NCI-H524 (cell line): Measurements from ENCODE around the gene SHPK.
"Not testable (repeated sequence)": the region's sequence is repeated elsewhere in the genome, so short reads cannot be mapped to it uniquely, and the experiment has no call there.

Source experiments
- DNase-seq, 2 experiments: peaks; one replicate each; lab custom pipeline; 2025; lab: John Stamatoyannopoulos, UW

The SHPK gene

DNA sequence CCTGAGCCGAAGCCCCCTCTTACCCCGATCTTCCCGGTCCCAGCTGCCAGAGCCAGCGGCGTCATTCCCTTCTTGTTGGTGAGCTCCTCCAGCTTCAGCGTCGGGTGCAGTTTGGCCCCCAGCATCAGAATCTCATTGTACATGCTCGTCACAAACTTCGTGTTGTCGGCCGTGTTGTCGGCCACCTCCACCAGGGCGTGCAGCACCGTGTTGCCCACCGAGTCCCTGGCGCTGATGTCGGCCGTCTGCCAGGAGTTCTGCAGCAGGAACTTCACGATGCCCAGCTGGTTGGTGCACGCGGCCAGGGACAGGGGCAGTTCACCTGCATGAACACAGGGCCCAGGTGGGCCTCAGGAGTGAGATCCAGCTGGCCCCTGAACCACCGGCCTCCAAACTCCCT is 46.3 kb downstream of the SHPK start:
- DNase-seq, result no peak

DNA sequence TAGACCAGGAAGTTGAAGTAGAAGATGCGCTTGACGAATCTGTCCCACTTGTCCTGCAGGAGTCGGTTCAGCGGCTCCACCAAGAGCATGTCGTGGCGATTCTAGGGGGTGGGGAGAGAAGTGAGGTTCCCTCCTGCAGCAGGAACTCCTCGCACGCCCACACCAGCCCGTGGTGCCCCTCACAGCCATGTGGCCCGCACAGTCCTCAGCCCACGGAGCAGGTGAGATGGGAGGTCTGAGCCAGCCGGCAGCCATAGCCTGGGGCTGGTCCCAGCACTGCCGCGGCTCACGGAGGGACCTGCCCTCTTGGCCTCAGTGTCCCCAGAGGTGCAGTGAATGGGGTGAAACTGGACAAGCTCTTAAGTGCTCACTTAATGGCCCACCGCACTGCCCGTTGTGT is 50.2 kb downstream of the SHPK start:
- no peak for DNase-seq

DNA sequence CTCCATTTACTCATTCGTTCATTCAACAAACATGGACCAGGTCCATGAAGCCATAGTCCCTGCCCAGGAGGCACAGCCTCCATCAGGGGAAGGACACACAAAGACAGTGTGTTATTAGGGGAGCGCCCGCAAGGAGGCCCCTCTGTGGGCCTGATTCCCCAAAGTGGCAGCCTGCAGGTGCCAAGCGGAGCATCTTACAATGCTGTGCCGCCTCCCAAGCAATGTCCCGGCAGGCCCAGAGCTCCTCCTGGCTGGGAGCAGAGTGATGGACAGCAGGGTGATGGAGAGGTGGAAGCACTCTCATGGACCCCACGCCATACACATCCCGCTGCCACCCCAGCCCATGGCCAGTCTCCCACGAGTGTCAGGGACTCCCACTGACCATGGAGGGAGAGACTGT is 52.6 kb downstream of the SHPK start:
- no peak for DNase-seq

DNA sequence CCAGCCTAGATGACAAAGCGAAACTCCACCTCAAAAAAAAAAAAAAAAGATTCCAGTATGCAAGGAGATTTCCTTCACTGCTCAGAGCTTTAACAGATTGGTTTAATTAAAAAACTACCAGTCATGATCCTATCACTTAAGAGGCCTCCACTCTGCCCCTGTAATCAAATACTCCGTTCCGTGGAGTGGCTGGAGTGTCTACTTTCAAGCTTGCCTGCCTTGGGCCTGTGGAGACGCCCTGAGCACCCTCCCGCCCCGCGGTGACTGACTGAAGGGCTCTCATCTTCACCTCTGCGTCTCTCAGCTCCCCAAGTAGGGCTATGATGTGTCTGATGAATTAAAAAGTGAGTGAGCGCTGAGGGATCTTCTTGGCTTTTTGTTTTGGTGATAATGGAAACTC is 53.1 kb downstream of the SHPK start:
- peak in 1 of 2 experiments; percentile 13 for DNase-seq

DNA sequence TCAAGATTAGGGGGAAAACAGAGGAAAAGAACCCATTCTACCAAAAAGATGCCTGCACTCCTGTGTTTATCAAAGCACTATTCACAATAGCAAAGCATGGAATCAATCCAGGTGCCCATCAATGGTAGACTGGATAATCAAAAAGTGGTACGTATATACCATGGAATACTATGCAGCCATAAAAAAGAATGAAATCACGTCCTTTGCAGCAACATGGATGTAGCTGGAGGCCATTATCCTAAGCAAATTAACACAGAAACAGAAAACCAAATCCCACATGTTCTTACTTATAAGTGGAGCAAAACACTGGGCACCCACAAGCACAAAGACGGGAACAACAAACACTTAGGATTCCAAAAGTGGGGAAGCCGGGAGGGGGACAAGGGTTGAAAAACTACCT is 57.4 kb downstream of the SHPK start:
- not testable (repeated sequence) for DNase-seq

DNA sequence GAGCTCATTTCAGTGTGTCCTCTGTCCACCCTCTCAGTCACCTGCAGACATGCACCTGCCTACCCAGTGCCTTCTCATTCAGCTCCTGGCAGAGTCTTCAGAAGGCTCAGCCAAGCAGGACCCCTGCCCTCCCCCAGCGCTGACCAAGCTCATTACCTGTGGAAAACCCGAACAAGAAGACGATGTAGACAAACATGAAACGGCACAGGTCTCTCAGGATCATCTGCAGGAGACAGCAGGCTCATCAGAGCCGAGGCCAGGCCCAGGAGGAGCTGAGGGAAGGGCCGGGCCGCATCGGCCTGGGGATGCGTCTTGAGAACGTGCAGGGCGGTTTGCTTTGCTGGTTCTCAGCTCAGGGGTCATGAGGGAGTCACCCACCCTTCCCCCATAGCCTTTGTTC is 59.1 kb downstream of the SHPK start:
- DNase-seq, result no peak

DNA sequence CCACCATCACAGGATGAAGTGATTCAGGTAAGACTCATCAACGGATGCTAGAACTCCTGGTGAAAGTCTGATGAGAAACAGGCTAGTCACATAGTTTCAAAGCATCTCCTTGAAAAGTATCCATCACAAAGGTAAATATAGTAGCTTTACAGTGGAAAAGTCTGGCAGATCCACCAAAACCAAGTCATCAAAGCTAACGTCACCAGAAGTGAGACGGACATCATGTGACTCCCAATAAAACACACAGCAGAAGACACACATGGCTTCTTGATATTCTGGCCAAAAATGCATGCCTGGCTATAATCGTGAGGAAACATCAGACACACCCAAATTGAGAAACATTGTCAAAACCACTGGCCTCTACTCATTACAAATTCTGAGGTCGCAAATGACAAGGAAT is 60.5 kb downstream of the SHPK start:
- no peak for DNase-seq

DNA sequence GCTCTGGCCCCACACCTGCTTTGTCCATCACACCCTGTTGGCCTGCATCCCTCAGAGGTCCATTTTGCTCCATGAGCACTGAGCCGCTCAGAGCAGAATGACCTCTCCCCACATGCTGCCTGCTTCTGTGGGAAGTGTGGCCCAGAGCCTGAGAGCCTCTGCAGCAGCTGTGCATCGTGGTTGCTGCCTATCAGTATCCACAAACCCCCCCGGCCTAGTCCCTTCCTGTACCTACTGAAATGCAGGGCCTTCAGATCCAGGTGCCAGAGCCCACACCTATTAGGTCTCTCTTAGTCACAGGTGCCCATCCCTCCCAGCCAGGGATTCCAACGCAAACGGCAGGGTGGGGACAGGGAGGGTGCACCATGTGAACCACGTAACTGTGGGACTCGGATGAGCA is 61.8 kb downstream of the SHPK start:
- DNase-seq, result no peak

DNA sequence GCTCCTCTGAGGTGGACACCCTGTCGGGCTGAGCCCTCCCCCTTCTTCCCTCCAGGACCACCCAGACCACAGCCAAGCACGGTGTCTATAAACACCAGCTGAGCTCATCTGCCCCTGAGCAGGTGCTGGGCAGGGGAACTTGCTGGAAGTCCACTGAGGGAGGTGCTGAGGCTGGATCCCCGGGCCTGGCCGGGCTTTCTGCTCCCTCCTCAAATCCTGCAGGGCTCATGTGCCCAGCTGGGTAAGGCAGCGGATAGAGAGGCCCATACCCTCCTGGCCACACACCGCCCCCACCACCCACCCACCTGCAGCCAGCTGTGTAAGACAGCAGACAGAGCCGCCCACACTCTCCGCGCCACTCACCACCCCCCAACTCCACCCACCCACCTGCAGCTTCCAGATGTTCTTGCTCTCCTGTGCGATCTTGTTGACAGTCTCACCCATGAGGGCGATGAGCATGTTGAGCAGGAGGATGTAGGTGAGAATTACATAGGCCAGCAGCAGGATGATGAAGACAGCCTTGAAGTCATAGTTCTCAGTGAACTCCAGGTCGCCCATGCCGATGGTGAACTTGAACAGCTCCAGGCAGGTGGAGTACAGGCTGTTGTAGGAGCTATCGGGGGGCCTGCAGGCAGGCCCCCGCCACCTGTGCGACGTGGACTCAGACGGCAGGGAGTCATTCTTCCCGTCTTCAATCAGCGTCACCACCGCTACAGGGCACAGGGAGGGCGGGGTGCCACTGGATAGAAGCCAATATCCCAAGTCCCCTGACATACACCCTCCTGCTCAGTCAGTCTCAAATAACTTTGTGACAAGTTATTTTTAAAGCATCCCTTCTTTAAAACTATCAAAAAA is 62.6 kb downstream of the SHPK start:
- DNase-seq, result no peak

DNA sequence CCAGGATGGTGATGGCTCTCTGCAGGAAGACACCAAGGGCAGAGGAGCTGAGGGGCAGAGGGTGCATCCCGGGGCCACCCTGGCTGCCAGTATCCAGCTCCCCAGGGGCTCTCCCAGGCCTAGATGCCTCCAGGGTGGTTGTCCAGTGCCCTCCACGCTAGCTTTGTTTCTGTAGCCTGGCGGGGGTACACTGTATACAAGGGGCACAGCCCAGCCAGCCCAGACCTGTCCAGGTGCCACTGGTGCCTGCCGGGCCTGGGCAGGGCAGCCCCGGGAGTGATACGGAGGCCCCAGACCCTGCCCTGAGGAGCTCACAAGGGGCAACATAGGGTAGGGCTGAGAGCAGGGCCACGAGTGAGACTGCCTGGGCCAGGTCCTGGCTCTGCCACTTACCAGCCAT is 63.8 kb downstream of the SHPK start:
- no peak for DNase-seq

DNA sequence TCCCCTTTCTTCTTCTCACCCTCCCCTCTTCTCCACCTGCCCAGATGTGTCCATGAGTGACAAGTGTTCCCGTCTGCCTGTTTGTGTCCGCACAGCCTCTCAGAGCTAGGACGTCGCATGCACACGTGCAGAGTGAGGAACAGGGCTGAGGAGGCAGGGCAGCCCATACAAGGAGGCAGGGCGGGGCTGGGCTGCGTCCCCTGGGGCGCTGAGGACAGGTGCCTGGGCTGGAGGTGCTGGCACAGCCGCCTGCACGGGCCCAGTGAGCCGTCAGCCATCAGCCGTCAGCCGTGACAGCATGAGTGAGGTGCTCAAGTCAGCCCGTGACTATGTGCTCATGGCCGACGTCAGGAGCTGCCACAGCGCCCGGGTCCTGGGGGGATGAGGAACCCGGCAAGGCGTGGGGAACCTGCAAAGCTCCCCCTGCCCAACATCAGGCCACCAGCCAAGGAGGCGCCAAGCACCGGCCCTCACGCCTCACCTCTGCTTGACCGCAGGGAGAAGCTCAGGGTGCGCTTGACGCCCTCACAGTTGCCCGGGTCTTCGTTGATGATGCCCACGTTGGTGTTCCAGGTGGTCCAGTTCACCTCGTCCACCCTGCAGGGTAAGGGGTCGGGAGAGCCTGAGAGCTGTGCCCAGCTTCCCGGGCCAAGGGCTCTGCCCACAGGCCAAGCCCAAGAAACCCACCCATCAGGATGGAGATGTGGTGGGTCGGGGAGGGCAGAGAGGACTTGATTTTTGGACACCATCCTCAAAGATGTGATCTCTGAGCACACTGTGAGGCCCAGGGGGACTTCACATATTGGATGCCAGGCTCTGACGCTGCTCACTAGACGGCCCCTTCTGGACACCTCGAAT is 64.8 kb downstream of the SHPK start:
- no peak for DNase-seq

DNA sequence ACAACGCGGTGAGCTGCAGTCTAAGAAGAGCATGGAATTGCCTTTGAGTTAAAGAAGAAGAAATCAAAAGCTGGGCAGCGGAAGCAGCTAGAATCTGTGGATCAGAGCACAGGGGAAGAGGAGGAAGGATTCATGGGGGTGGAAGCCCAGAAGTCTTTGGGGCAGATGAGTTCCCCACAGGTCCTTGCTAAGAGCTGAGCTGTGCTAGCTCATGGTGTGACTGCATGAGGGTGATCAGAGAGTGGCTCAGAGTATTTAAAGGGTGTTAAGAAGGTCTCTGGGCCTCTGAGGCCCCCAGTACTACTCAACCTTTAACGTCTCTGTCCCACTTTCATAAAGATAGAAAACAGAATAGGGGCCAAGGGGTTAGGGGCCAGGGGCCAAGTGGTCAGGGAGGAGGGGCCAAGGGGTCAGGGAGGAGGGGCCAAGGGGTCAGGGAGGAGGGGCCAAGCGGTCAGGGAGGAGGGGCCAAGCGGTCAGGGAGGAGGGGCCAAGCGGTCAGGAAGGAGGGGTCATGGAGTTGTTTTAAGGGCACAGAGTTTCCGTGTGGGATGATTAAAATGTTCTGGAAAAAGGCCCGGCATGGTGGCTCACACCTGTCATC is 66.4 kb downstream of the SHPK start:
- DNase-seq, result no peak

DNA sequence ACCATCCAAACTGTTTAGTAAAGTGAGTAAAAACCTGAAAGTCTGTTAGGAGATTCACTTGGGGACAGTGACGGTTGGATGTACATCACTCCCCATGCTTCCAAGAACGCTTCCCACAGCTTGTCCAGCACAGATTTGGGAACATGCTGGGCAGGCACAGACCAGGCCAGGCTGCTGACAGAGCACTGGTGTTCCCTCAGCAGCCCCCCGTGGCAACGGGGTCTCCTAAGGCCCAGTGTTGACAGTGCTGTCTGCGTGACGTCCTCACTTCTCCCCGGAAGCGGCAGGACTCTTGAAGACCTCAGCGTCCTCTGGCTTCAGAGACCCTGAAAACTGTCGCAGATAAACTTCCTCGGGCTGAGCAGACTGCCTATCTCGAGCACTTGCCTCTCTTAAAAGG is 69.5 kb downstream of the SHPK start:
- DNase-seq, result no peak

DNA sequence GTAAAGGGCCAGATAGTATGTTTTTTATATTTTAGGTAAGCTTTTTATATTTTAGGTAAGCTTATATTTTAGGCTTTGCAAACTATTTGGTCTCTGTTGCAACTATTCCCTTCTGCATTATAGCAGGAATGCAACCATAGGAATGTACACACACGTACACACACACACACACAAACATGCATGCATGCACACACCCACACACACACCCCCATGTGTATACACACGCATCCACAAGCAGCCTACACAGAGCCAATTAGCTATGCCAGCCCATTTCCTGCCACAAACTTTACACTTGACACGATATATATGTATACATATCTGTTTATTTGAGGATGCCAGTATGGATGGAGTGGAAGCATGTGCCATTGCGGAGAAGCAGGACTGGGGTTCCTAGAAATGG is 70.9 kb downstream of the SHPK start:
- no peak for DNase-seq

DNA sequence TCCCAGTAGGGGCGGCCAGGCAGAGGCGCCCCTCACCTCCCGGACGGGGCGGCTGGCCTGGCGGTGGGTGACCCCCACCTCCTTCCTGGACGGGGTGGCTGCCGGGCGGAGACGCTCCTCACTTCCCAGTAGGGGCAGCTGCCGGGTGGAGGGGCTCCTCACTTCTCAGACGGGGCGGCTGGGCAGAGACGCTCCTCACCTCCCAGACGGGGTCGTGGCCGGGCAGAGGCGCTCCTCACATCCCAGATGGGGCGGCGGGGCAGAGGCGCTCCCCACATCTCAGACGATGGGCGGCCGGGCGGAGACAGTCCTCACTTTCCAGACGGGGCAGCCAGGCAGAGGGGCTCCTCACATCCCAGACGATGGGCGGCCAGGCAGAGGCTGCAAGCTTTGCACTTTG is 71.8 kb downstream of the SHPK start:
- DNase-seq, result not testable (repeated sequence)

DNA sequence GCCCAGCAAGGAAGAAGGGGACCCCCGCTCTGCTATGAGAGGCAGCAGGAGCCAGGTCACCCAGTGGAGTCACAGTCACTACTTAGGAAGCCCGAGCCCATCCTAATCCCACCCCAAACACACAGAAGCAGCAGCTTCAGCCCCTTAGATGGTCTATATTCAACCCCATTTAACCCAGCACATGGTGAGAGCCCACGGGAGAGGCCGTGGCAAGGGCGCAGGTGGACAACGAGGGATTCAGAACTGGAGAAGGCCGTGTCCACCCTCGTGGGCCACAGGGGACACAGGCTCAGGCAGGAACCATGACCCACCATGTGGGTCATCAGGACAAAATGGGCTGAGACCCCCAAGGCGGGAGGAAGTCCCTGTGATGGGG is 76.8 kb downstream of the SHPK start:
- no peak for DNase-seq

DNA sequence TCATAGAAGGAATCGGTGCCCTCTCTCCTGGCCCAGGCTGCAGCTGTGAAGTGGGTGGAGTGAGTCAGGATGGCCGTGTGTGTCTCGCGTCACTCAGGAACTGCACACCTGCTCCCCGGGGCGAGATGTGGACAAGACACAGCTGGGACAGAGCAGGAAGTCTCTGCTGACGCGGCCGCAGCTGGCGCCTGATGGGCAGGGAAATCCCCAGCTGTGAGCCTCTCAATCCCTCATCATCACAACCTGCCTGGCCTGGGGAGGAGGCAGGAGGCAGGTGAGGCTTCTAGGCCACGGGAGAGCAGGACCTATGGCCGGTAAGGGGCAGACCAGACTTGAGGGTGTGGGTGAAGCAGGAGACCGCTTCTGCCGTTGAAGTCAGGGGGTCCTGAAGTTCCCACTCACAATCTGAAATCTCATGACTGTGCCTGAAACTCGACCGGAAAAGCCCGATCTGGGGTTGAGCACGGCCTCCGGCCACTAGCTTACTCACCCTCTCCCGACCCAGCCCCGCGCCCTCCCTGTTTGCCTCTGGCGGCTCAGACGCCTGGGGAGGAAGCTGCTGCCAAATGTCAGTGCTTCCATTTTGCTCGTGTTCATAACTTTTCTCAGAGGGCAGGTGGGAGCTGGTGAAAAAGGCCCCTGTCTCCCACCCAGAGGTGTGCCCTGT is 77.3 kb downstream of the SHPK start:
- DNase-seq, result no peak
